Cardiac septum (tissue), 1 donor: Measurements from ENCODE around the gene MB21D2. TPM values are rescaled to one million over a fixed set of nuclear protein-coding genes. Genes with fewer than 3 reads are reported as not detected.

Source experiments
- DNase-seq: peaks from one replicate; pipeline ENCODE4 v3.0.0-alpha.2; 2020; ENCODE audit warnings: low spot score
- intact Hi-C: fragments of 100-400 bp; cut with DNase I; formaldehyde crosslinking; loops from one replicate; pipeline ENCODE4 v1.14.0; 2022
- total RNA-seq: library from RNA; stranded (reverse); fragmentation: NEBNext Ultra II Directional; extraction: Animal tissue kit (Norgen Biotek cat#: 25700); gene quantifications from one replicate; pipeline ENCODE4 v1.2.1, GENCODE V29; 2021
- donor health status: DM: no; HTN: no; CAD: no.

MB21D2 gene
- total RNA-seq, 1 donor from 2014 or later = 3.2 TPM

DNA sequence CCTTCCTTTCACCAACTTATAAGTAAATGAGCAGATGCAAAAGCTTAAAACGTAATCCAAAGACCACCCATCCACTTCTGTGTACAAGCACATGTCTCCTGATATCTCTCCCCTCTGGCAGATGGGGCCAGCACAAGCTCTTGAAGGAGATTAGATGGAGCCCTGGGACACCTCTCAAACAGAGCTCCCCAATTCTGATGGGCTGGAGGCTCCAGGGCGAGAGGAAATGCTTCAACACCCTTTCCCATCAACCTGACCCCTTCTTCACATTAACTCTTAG lies 73.2 kb downstream of the MB21D2 start:
- DNase-seq = no peak
- intact Hi-C loops = no loop called here

DNA sequence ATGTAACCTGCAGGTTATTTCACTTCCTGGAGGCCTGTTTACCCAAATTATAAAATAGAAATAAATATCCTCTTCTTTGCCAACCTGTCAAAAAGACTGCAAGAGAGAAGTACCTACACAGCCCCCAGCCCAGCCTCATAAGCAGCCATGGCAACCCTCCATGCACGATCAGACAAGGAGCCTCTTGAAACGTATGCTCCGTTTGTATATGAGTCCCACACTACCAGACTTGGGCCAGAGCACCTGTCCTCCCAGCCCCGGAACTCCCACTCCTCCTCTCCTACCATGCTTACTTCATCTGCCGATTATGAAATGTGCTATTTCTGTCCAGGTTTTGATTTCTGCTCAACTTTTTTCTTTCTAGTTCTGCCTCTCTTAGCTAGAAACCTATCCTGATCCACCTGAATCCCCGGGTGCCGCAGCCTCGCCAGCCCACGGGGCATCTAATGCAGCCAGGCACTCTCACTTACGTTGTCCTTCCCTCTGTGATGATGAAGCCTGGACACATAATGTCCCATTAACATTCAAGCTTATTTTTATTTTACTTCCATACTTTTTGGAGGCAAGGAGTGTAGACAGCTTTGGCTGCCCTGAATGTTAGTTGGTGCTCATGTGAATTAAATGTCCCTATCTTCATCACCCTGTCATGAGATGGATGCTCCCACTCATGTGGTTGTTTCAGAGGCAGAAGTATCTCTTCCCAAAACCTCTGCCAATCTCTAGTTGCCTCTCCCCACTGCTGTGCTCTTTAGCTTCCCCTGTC lies 73.8 kb downstream of the MB21D2 start:
- DNase-seq = no peak
- intact Hi-C loops = no loop called here

- intact Hi-C loops = no loop called here
- no peak for DNase-seq
Measured at GRCh38 chr3:192843119-192843518, 74.5 kb downstream of the MB21D2 start.

DNA sequence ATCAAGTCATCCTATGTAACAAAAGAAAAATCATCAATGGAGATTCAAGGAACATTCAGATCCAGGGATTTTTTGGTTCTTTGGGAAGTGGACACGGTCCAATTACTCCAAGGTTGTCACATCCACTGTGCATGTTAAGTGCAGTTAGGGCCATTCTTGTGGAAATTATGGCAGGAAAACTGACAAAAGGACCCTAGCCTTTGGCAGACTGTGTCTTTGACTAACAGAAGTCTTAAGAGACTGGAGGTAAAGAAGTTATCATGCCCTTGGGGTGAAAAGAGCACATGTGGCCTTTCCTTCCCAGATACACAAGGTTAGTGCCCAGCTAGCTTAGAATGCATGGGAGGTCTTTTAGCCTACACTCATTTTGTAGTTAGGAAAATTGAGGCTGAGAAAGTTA lies 74.9 kb downstream of the MB21D2 start:
- no peak for DNase-seq
- intact Hi-C loops = no loop called here

- intact Hi-C loops = no loop called here
- no peak for DNase-seq
Measured at GRCh38 chr3:192842138-192842537, 75.5 kb downstream of the MB21D2 start.

DNA sequence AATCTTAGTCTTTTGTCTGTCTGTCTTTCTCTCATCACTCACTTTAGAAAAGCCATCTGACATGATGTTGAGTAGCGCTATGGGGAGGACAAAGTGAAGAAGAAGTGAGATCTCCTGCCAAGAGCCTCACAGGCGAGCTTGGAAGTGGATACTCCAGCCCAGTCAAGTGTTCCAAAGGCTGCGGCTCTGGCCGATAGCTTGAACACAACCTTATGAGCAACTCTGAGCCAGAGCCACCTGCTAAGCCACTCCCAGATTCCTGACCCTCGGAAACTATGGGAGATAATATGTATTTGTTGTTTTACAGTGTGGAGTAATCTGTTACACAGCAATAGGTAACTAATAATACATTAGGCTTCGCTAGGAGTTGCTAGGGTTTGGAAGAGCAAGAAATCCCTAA lies 76.2 kb downstream of the MB21D2 start:
- intact Hi-C loops = no loop called here
- no peak for DNase-seq

DNA sequence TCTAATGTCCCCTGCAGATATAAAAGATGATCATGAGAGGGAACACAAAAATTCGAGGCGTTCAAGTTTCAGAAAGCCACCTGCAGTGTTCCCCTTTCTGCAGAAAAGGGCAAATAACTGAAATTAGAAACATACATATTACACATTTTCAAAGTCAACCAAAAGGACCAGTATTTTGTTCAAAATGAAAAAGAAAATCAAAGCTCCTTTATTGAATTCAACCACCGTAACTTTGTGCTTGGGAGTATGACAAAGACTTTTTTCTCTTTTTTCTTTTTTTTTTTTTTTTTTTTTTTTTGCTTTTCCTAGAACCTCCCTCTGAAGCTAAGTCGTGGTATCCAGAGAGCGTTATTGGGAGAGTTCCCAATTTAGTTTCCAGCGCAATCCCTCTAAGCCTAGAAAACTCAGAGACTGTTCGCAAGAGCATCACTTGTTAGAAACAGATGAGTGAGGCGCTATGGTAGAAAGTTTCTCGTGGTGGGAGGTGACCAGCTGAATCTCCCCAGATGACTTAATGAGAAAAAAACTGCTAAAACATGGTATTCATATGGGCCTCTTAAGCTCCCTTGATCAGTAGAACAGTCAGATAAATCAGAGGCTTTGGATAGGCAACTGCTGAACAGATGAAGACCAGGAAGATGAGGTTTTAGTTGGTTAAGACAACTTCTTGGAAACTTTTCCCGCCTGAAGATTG lies 77.4 kb downstream of the MB21D2 start:
- intact Hi-C loops = no loop called here
- no peak for DNase-seq

DNA sequence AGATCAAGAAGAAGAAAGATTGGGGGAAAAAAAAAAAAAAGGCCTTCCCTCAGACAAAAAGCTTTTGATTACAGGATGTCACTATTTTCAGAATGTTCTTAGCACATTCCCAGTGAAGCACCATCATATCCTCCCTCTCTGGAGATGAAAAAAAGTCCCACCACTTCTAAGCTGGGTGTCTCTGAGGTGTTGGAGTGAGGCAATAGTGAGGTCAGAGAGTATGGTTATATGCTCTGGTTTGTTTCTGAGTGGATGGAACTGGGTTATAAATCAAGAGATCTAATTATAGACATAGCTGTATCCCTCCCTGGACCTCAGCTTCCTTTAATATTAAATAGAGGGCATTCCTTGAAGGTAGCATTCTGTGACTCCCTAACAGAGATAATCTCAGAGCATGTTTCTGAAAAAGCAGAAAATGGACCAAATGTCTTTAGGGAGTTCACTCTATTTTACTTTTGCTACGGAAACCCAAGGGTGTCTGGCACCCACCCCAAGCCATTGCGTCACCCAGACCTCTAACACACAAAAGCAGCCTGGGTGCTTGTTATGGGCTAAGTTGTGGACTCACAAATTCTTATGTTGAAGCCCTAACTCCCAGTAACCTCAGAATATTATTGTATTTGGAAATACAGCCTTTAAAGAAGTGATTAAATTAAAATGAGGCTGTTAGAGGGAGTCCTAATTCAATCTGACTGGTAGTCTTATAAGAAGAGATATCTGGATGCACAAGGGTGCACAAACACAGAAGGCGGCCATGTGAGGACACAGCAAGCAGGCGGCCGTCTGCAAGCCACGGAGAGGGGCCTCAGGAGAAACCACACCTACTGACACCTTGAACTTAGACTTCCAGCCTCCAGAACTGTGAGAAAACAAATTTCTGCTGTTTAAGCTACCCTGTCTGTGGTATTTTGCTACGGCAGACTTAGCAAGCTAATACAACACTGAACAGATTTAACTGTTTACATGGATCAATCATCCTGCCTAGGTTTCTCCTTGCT lies 81.5 kb downstream of the MB21D2 start:
- DNase-seq = no peak
- intact Hi-C loops = no loop called here

DNA sequence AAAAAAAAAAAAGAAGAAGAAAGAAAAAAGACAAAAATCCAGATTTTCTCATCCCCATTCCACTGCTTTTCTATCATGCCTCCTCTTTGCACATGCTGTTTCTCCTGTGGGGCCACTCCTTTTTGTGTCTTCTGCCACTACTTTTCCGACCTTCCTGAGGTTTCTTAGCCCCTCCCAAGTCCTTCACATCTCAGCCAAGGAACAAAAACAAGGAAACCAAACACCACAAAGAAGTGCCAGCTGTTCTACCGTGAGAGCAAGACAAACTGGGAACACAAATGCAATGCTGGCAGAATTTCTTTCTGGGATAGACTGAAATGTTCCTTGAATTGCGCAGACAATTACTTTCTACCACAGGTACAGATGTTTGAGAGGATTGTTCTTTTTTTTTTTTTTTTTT lies 83.2 kb downstream of the MB21D2 start:
- intact Hi-C loops = loop anchor here (5.0 kb wide), 1 partner anchor 33 kb away; no protein-coding TSS in a partner anchor
- no peak for DNase-seq

DNA sequence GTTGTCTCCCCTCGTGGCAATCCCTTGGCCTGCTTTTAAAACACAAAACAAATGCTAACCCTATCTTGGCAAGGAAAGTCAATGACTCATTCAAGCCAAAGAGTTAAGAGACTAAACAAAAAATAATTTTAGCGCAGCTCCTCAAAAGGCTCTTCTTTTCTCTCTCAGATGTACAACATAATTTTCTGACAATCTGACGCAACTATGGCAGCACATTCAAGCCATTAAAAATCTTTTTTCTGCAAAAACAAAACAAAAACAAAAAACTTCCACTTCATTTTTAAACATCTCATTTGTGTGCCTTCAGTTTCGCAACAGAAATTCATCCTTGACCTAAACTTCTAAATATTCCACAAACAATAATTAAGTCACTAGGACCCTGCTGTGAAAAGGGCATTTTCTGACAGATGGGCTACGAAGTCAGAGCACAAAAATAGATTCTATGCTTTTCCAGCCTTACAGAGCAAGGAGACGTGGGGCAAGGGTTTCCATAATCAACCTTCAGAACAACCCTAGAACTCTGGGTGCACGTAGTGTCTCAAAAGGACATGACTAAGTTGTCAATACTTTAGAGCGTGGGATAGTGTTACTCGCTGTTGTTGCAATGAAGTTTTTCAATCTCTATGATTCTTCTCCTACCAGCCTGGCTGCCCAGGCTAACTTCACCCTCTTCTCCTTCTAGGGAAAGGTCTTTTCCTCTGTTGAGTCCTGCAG lies 84.3 kb downstream of the MB21D2 start:
- DNase-seq = no peak
- intact Hi-C loops = loop anchor here (5.0 kb wide), 1 partner anchor 34 kb away; no protein-coding TSS in a partner anchor

DNA sequence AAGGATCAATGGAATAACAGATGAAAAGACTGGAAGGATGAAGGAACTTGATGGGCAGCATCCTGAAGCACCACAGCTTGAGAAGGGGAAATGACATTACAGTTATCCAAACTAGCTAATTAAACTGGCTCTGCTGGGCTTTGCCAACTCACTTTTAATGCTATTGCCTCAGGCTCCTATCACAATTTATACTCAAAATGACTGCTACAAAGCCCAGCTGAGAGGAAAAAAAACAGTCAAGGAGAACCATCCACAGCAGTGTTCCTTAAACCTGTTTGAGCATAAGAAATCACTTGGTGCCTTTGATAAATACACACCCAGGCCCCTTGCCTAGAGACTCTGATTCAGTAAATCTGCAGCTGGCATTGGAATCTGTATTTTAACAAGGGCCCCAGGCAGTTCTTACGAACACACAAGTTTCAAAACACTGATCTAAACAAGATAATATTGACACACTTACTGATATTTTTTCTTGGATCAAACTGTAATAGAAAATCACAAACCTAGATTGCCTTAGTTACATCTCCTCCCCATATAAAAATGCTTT lies 85.8 kb downstream of the MB21D2 start:
- no peak for DNase-seq
- intact Hi-C loops = loop anchor here (5.0 kb wide), 1 partner anchor 35 kb away; no protein-coding TSS in a partner anchor

- no peak for DNase-seq
- intact Hi-C loops = loop anchor here (5.0 kb wide), 1 partner anchor 36 kb away; no protein-coding TSS in a partner anchor
Measured at GRCh38 chr3:192831111-192831644, 86.5 kb downstream of the MB21D2 start.

GRCh38 chr3:192830291-192831110 lies 87.2 kb downstream of the MB21D2 start:
- intact Hi-C loops = loop anchor here (5.0 kb wide), 1 partner anchor 37 kb away; no protein-coding TSS in a partner anchor

GRCh38 chr3:192827863-192828594 lies 89.6 kb downstream of the MB21D2 start:
- intact Hi-C loops = loop anchor here (10.0 kb wide), 1 partner anchor 417 kb away; the partner anchor contains the start of gene PLAAT1
- DNase-seq = no peak

More at GRCh38 chr3:192830291-192831110, 87.2 kb downstream of the MB21D2 start:
- DNase-seq = no peak

DNA sequence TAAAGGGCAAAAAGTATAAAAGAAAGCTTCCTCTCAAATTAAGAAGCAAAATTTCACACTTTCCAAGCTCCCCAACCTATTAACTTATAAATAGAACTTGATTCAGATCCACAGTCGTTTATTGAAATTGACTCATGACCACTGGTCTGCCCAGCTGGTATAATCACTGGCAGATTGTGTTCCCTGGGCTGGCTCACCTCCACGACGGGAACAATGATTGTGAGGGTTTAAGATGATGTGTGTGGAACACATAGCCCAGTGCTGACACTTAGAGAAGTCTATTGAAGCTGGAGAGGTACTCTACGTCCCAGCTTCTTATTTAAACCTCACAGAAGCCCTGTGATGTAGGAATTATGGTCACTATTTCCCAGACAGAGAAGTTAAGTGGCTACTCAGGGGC lies 90.4 kb downstream of the MB21D2 start:
- no peak for DNase-seq
- intact Hi-C loops = loop anchor here (10.0 kb wide), 1 partner anchor 418 kb away; the partner anchor contains the start of gene PLAAT1

DNA sequence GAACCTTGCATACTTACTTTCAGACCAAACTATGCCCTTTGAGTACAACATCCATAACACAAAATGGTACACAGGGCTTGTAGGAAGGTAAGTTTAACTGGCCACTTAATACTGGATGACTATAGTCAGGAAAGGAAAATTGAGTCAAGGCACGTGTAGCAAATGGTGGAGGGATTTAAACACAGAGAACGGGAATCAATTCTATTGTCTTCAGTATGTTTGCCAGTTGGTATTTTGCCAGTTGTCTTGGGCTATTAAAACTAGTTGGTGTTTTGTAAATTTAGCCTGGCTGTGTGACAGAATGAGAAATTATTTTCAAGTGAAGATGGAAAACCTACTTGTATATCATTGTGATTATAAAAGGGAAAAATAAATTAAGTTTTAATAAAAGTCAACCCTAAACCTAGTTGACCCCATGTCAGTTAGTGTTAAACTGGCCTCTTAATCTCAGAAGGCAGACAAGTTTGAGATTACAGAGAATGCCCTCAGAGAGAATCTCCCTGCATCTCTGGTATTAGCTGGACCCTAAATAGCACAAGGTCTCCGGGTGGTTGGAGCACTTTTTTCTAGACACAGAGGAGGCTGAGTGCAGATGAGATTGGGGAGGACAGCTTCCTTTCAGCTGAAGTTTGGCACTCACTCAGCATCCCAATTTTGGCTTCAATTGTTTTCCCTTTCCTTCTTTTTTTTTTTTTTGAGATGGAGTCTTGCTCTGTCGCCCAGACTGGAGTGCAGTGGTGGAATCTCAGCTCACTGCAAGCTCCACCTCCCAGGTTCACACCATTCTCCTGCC lies 91.2 kb downstream of the MB21D2 start:
- intact Hi-C loops = loop anchor here (10.0 kb wide), 1 partner anchor 418 kb away; the partner anchor contains the start of gene PLAAT1
- no peak for DNase-seq
